A549 (cell line): ENCODE measurements around the gene PRRT4. TPM values are rescaled to one million over a fixed set of nuclear protein-coding genes. Genes with fewer than 3 reads are reported as not detected.

Experiments used
- ATAC-seq, 2 experiments: fragments of 200-7000 bp in 1 of 2; fragments of >200 bp in 1 of 2; cut with Nextera tagmentation in 1 of 2; cut with Tn5 transposase in 1 of 2; 3 replicates each; pipeline versions ENCODE4 v1.8.0 to v1.9.1; 2018 to 2020; ENCODE audit warnings: mild to moderate bottlenecking in 1 of 2, moderate library complexity in 1 of 2
- CTCF ChIA-PET: fragments of 300-600 bp; sonication (Branson Sonifier 250); formaldehyde crosslinking; extraction: SDS; loops from one replicate; lab custom pipeline; 2021; ENCODE audit warnings: antibody characterized with exemption, inconsistent platforms; lab: Yijun Ruan, JAX
- POLR2A ChIA-PET: fragments of 350-600 bp; formaldehyde crosslinking; extraction: SDS; loops from one replicate; lab custom pipeline; 2021; ENCODE audit warnings: antibody characterized with exemption, inconsistent platforms; lab: Yijun Ruan, JAX
- DNase-seq, 2 experiments: peaks; one replicate each; pipeline versions ENCODE4 v3.0.0 to v3.0.0-alpha.2; 2011 to 2016; ENCODE audit warnings: low read depth in 1 of 2, low spot score in 1 of 2
- FAIRE-seq: peaks from 2 replicates; lab custom pipeline; 2011; peaks lifted over from hg19 to GRCh38; lab: Jason Lieb, UNC
- H3K27ac ChIP-seq, 2 experiments: fragments of >200 bp; sonication (Bioruptor Twin); formaldehyde crosslinking; 3 replicates each; pipeline ENCODE4 v1.5.1; 2016 to 2017
- H3K4me1 ChIP-seq: fragments of >200 bp; sonication (Bioruptor Twin); formaldehyde crosslinking; 3 replicates; pipeline ENCODE4 v1.6.1; 2016
- H3K4me2 ChIP-seq: fragments of >200 bp; sonication (Bioruptor Twin); formaldehyde crosslinking; 3 replicates; pipeline ENCODE4 v1.6.1; 2016
- H3K4me3 ChIP-seq: fragments of >200 bp; sonication (Bioruptor Twin); formaldehyde crosslinking; 3 replicates; pipeline ENCODE4 v1.5.1; 2016
- H3K9me3 ChIP-seq: fragments of >200 bp; sonication (Bioruptor Twin); formaldehyde crosslinking; 3 replicates; pipeline ENCODE4 v1.6.1; 2016
- ATOH8 ChIP-seq: fragments of 250-450 bp; sonication (Bioruptor Pico); IDR thresholded peaks from 2 replicates; pipeline ENCODE4 v1.5.0; 2020; ENCODE audit warnings: low read depth, mild to moderate bottlenecking, moderate library complexity
- BCL3 ChIP-seq: fragments of >200 bp; sonication (Bioruptor Twin); formaldehyde crosslinking; IDR thresholded peaks from 3 replicates; pipeline ENCODE4 v1.6.1; 2016
- BHLHE40 ChIP-seq: IDR thresholded peaks from 2 replicates; pipeline ENCODE4 v1.6.1; 2012; ENCODE audit warnings: low read depth, low read length, inconsistent platforms
- CBX2 ChIP-seq: fragments of 200-600 bp; sonication (generic); IDR thresholded peaks from 2 replicates; pipeline ENCODE4 v1.6.1; 2016; ENCODE audit warnings: low read depth, mild to moderate bottlenecking, borderline replicate concordance
- CEBPB ChIP-seq, 2 experiments: fragments of >200 bp in 1 of 2; sonication (Bioruptor Twin) in 1 of 2; formaldehyde crosslinking in 1 of 2; IDR thresholded peaks; 2 replicates each; pipeline ENCODE4 v1.6.1; 2012 to 2016
- CHD2 ChIP-seq: fragments of 150-350 bp; IDR thresholded peaks from 2 replicates; pipeline ENCODE4 v1.6.1; 2014; ENCODE audit warnings: low read length; ENCODE audit not compliant: partially characterized antibody
- CTCF ChIP-seq: fragments of >200 bp; sonication (Bioruptor Twin); formaldehyde crosslinking; IDR thresholded peaks from 3 replicates; pipeline ENCODE4 v1.5.1; 2016
- EP300 ChIP-seq, 2 experiments: fragments of >200 bp; sonication (Bioruptor Twin); formaldehyde crosslinking; IDR thresholded peaks; 2 replicates in 1 of 2; 3 replicates in 1 of 2; pipeline ENCODE4 v1.6.1; 2016 to 2017
- FOSB ChIP-seq: fragments of 250-450 bp; sonication (Bioruptor Pico); IDR thresholded peaks from 2 replicates; pipeline ENCODE4 v1.5.0; 2020; ENCODE audit warnings: mild to moderate bottlenecking, moderate library complexity
- FOXS1 ChIP-seq: fragments of 250-450 bp; sonication (Bioruptor Pico); IDR thresholded peaks from 2 replicates; pipeline ENCODE4 v1.5.0; 2020; ENCODE audit warnings: mild to moderate bottlenecking, moderate library complexity
- HDAC2 ChIP-seq: fragments of 200-600 bp; sonication (generic); IDR thresholded peaks from 2 replicates; pipeline ENCODE4 v1.6.1; 2016
- HES2 ChIP-seq: fragments of >200 bp; sonication (Bioruptor Twin); formaldehyde crosslinking; IDR thresholded peaks from 2 replicates; pipeline ENCODE4 v1.6.1; 2016
- HEYL ChIP-seq: fragments of 250-450 bp; sonication (Bioruptor Pico); IDR thresholded peaks from 2 replicates; pipeline ENCODE4 v1.8.0; 2021; ENCODE audit warnings: mild to moderate bottlenecking, moderate library complexity
- HMGXB4 ChIP-seq: fragments of 250-450 bp; sonication (Bioruptor Pico); IDR thresholded peaks from 2 replicates; pipeline ENCODE4 v1.5.0; 2021; ENCODE audit warnings: mild to moderate bottlenecking, moderate library complexity, borderline replicate concordance
- HOXA7 ChIP-seq: fragments of 250-450 bp; sonication (Bioruptor Pico); IDR thresholded peaks from 2 replicates; pipeline ENCODE4 v1.5.0; 2020; ENCODE audit warnings: mild to moderate bottlenecking, moderate library complexity
- HOXB13 ChIP-seq: fragments of 250-450 bp; sonication (Bioruptor Pico); IDR thresholded peaks from 2 replicates; pipeline ENCODE4 v1.5.0; 2020; ENCODE audit warnings: low read depth, mild to moderate bottlenecking, moderate library complexity
- HOXB5 ChIP-seq: fragments of 250-450 bp; sonication (Bioruptor Pico); IDR thresholded peaks from 2 replicates; pipeline ENCODE4 v1.5.0; 2020; ENCODE audit warnings: mild to moderate bottlenecking, moderate library complexity
- JUN ChIP-seq, 2 experiments: fragments of >200 bp; sonication (Bioruptor Twin); formaldehyde crosslinking; IDR thresholded peaks; 2 replicates in 1 of 2; 3 replicates in 1 of 2; pipeline ENCODE4 v1.6.1; 2016 to 2017
- JUNB ChIP-seq: fragments of >200 bp; sonication (Bioruptor Twin); formaldehyde crosslinking; IDR thresholded peaks from 2 replicates; pipeline ENCODE4 v1.6.1; 2016
- MAZ ChIP-seq: fragments of 150-350 bp; IDR thresholded peaks from 2 replicates; pipeline ENCODE4 v1.6.1; 2014; ENCODE audit warnings: antibody characterized with exemption, low read depth, low read length, borderline replicate concordance
- NFE2L2 ChIP-seq: fragments of 150-350 bp; conservative IDR thresholded peaks from 2 replicates; pipeline ENCODE4 v1.6.1; 2014; ENCODE audit warnings: low read length
- NPAS2 ChIP-seq: fragments of 250-450 bp; sonication (Bioruptor Pico); IDR thresholded peaks from 2 replicates; pipeline ENCODE4 v1.8.0; 2022; ENCODE audit warnings: mild to moderate bottlenecking, moderate library complexity, borderline replicate concordance
- RAD21 ChIP-seq, 2 experiments: fragments of >200 bp in 1 of 2; sonication (Bioruptor Twin) in 1 of 2; formaldehyde crosslinking in 1 of 2; IDR thresholded peaks in 1 of 2; conservative IDR thresholded peaks in 1 of 2; 2 replicates in 1 of 2; 3 replicates in 1 of 2; pipeline ENCODE4 v1.6.1; 2012 to 2018; ENCODE audit warnings: inconsistent platforms in 1 of 2
- RARB ChIP-seq: fragments of 250-450 bp; sonication (Bioruptor Pico); IDR thresholded peaks from 2 replicates; pipeline ENCODE4 v1.8.0; 2021; ENCODE audit warnings: mild to moderate bottlenecking, moderate library complexity
- ZC3H11A ChIP-seq: fragments of 450-650 bp; IDR thresholded peaks from 2 replicates; pipeline ENCODE4 v1.6.1; 2014; ENCODE audit warnings: antibody characterized with exemption, mild to moderate bottlenecking
- ZFP36 ChIP-seq: fragments of 450-650 bp; IDR thresholded peaks from 2 replicates; pipeline ENCODE4 v1.6.1; 2014; ENCODE audit warnings: borderline replicate concordance; ENCODE audit not compliant: partially characterized antibody
- ZSCAN20 ChIP-seq: fragments of 250-450 bp; sonication (Bioruptor Pico); IDR thresholded peaks from 2 replicates; pipeline ENCODE4 v1.8.0; 2022; ENCODE audit warnings: mild to moderate bottlenecking, moderate library complexity
- WGBS: methylation state at CpG from one replicate; pipeline ENCODE4 v1.1.6; 2017; ENCODE audit errors: missing lambda C conversion rate; 5-methylcytosine and 5-hydroxymethylcytosine counted together
- polyA plus RNA-seq, 4 experiments: library from polyadenylated mRNA; depleted of rRNA in 3 of 4; stranded (reverse); fragments of >200 nt; fragmentation: RNase III in 1 of 4; extraction: RNeasy Plus Mini Kit Qiagen cat#74134 plus additional on column Dnase treatment in 1 of 4; gene quantifications; 2 replicates in 3 of 4; 3 replicates in 1 of 4; pipeline ENCODE4 v1.2.3, GENCODE V29; 2011 to 2017

PRRT4 gene
- polyA plus RNA-seq, 2 of the 4 experiments (the other 2 are of a cell fraction) = 0.15 to 0.18 TPM

GRCh38 chr7:128402356-128402755 lies 40.9 kb upstream of the PRRT4 start:
- CTCF ChIA-PET = interaction anchor here (6.9 to 38.8 kb wide), 5 partner anchors 14 to 58 kb away, joined by 45 to 800 read pairs (median 287); partner anchors contain the start of gene RBM28

GRCh38 chr7:128400566-128400965 lies 39.1 kb upstream of the PRRT4 start:
- Histone ChIP-seq H3K4me1 (peaks cover 16% of the 10 kb centered on the region), H3K27ac (no peak overlapping the region)
- CTCF ChIA-PET = interaction anchor here (0.9 to 38.8 kb wide), 7 partner anchors 12 to 483 kb away, joined by 3 to 800 read pairs (median 120); partner anchors contain the start of gene RBM28
- TF ChIP-seq HOXB5 (no peak), FOSB (CRISPR knock-in tag) (no peak), HES2 (no peak), ZFP36 (no peak), MAZ (no peak), ZSCAN20 (CRISPR knock-in tag) (no peak), NPAS2 (CRISPR knock-in tag) (no peak), CBX2 (no peak), HEYL (no peak), JUNB (no peak), JUN (IDR thresholded peaks at IDR 0.05) (no peak), RARB (CRISPR knock-in tag) (no peak), HOXB13 (CRISPR knock-in tag) (no peak), HOXA7 (CRISPR knock-in tag) (no peak), NFE2L2 (no peak), CHD2 (no peak), BHLHE40 (no peak)
- TF ChIP-seq, all 56 proteins: peak for 0
- no peak overlapping the region for H3K4me3 ChIP-seq
- no peak overlapping the region for H3K4me2 ChIP-seq
- WGBS = 97% methylated on average over 5 of the region's 5 CpGs
- H3K9me3 ChIP-seq = no peaks in the 10 kb centered on the region
- POLR2A ChIA-PET = no interaction called here
- ATAC-seq (no peak), DNase-seq (no peak), FAIRE-seq (no peak)

More at GRCh38 chr7:128402356-128402755, 40.9 kb upstream of the PRRT4 start:
- H3K4me3 ChIP-seq = no peak overlapping the region
- no peak for ATAC-seq
- POLR2A ChIA-PET = interaction anchor here (0.7 kb wide), 1 partner anchor 57 kb away, joined by 4 read pairs; no protein-coding TSS in a partner anchor
- H3K4me2 ChIP-seq = no peak overlapping the region
- FAIRE-seq = no peak
- no peaks in the 10 kb centered on the region for H3K9me3 ChIP-seq
- no peak overlapping the region for H3K27ac ChIP-seq
- TF ChIP-seq CTCF (no peak), CEBPB (IDR thresholded peaks at IDR 0.05) (no peak), HDAC2 (no peak), EP300 (IDR thresholded peaks at IDR 0.05) (no peak), MAZ (no peak)
- 92% methylated on average over 2 of the region's 2 CpGs for WGBS
- DNase-seq = no peak
- peaks cover 21% of the 10 kb centered on the region for H3K4me1 ChIP-seq

- H3K4me3 ChIP-seq = no peak overlapping the region
- no peak for ATAC-seq
- ChIA-PET CTCF (interaction anchor here (0.8 to 38.8 kb wide), 10 partner anchors 11 to 142 kb away, joined by 3 to 800 read pairs (median 26); partner anchors contain the start of genes HILPDA and RBM28), POLR2A (no interaction called here)
- H3K27ac ChIP-seq = no peak overlapping the region
- 93% methylated on average over 6 of the region's 7 CpGs for WGBS
- TF ChIP-seq RAD21 (conservative IDR thresholded peaks at IDR 0.05 in 1 of 2, IDR thresholded peaks at IDR 0.05 in 1 of 2) (no peak), BCL3 (no peak), FOXS1 (CRISPR knock-in tag) (no peak), BHLHE40 (no peak), CBX2 (no peak), HOXB5 (no peak), NPAS2 (CRISPR knock-in tag) (no peak), HMGXB4 (CRISPR knock-in tag) (no peak), ATOH8 (no peak), RARB (CRISPR knock-in tag) (no peak), HEYL (no peak), ZC3H11A (no peak)
- FAIRE-seq = no peak
- H3K9me3 ChIP-seq = no peaks in the 10 kb centered on the region
- peaks cover 15% of the 10 kb centered on the region for H3K4me1 ChIP-seq
- DNase-seq = no peak
- H3K4me2 ChIP-seq = no peak overlapping the region
These were observed 38.5 kb upstream of the PRRT4 start for GRCh38 chr7:128399991-128400390.
